ENCODE measurements around the gene TTC7B.

Gene TTC7B

GRCh38 chr14:90575336-90575735 lies 240.9 kb downstream of the TTC7B start:
- no peak for DNase-seq (ENCODE audit: low read depth in 1 of 2, low spot score in 1 of 2)
- no peak overlapping the region for H3K4me3 ChIP-seq (replicated peaks; ENCODE audit: insufficient read depth, low read length)
- no peak overlapping the region for H3K27ac ChIP-seq (replicated peaks)
- no peak for TF ChIP-seq CTCF (IDR thresholded peaks at IDR 0.05; ENCODE audit: insufficient read depth, low read length)
- no peak for TF ChIP-seq GABPA (IDR thresholded peaks at IDR 0.05; ENCODE audit: low read depth)
- no peak for TF ChIP-seq REST (IDR thresholded peaks at IDR 0.05; ENCODE audit: insufficient replicate concordance, low read depth)
- H3K27me3 ChIP-seq (ENCODE audit: insufficient read depth, poor library complexity, severe bottlenecking), result no peaks in the 10 kb centered on the region

GRCh38 chr14:90574188-90575131 lies 241.8 kb downstream of the TTC7B start:
- H3K27ac ChIP-seq (replicated peaks), result no peak overlapping the region
- no peak for DNase-seq (ENCODE audit: low read depth in 1 of 2, low spot score in 1 of 2)
- H3K27me3 ChIP-seq (ENCODE audit: insufficient read depth, poor library complexity, severe bottlenecking), result no peaks in the 10 kb centered on the region
- TF ChIP-seq REST (IDR thresholded peaks at IDR 0.05; ENCODE audit: insufficient replicate concordance, low read depth) (no peak), CTCF (IDR thresholded peaks at IDR 0.05; ENCODE audit: insufficient read depth, low read length) (no peak), SPI1 (IDR thresholded peaks at IDR 0.05; ENCODE audit: borderline replicate concordance, low read depth) (no peak), POLR2AphosphoS5 (IDR thresholded peaks at IDR 0.05; ENCODE audit: low read depth) (no peak), GABPA (IDR thresholded peaks at IDR 0.05; ENCODE audit: low read depth) (no peak)
- no peak overlapping the region for H3K4me3 ChIP-seq (replicated peaks; ENCODE audit: insufficient read depth, low read length)

- Histone ChIP-seq H3K27ac (replicated peaks) (no peak overlapping the region), H3K4me3 (replicated peaks; ENCODE audit: insufficient read depth, low read length) (no peak overlapping the region), H3K27me3 (ENCODE audit: insufficient read depth, poor library complexity, severe bottlenecking) (no peaks in the 10 kb centered on the region)
- no peak for TF ChIP-seq POLR2AphosphoS5 (IDR thresholded peaks at IDR 0.05; ENCODE audit: low read depth)
- no peak for TF ChIP-seq CTCF (IDR thresholded peaks at IDR 0.05; ENCODE audit: insufficient read depth, low read length)
- no peak for TF ChIP-seq GABPA (IDR thresholded peaks at IDR 0.05; ENCODE audit: low read depth)
- TF ChIP-seq SPI1 (IDR thresholded peaks at IDR 0.05; ENCODE audit: borderline replicate concordance, low read depth), result no peak
- no peak for TF ChIP-seq REST (IDR thresholded peaks at IDR 0.05; ENCODE audit: insufficient replicate concordance, low read depth)
- no peak for DNase-seq (ENCODE audit: low read depth in 1 of 2, low spot score in 1 of 2)
Observed at GRCh38 chr14:90573385-90574105, 242.7 kb downstream of the TTC7B start.

Measured in HL-60 (cell line).